ENCODE data around the gene TIMP2. TPM values are rescaled to one million over a fixed set of nuclear protein-coding genes. Genes with fewer than 3 reads are reported as not detected.

Gene TIMP2
- total and polyA plus RNA-seq, 8 donors = 20.9 to 100.0 (median 47.2) TPM

- no peaks in the 10 kb centered on the region for H3K9me3 ChIP-seq
- H3K36me3 ChIP-seq = peaks cover 3 to 33% (median 11%) of the 10 kb centered on the region in 4 donors
- 81 to 89% (median 82%) methylated on average over 17 of the region's 17 CpGs for WGBS, 5 donors
- intact Hi-C loops (cut with DNase I; ENCODE audit: low total_unique reads) = no loop called here
- TF ChIP-seq EP300 (IDR thresholded peaks at IDR 0.05) (no peak), CTCF (IDR thresholded peaks at IDR 0.05) (no peak), POLR2A (IDR thresholded peaks at IDR 0.05) (no peak), POLR2AphosphoS5 (IDR thresholded peaks at IDR 0.05) (no peak)
- no peak for DNase-seq
- H3K27me3 ChIP-seq = no peaks in the 10 kb centered on the region
- peak overlapping the region in 1 of 5 donors; percentile 67 for H3K27ac ChIP-seq
- H3K4me1 ChIP-seq = peaks cover 15 to 81% (median 53%) of the 10 kb centered on the region in 4 donors
- no peak overlapping the region for H3K4me3 ChIP-seq
Observed at GRCh38 chr17:78898075-78898836, 26.9 kb downstream of the TIMP2 start.

GRCh38 chr17:78897664-78898047 is 27.5 kb downstream of the TIMP2 start:
- no peak overlapping the region for H3K4me3 ChIP-seq
- TF ChIP-seq POLR2A (IDR thresholded peaks at IDR 0.05) = no peak
- TF ChIP-seq CTCF (IDR thresholded peaks at IDR 0.05) = no peak
- TF ChIP-seq POLR2AphosphoS5 (IDR thresholded peaks at IDR 0.05) = no peak
- TF ChIP-seq EP300 (IDR thresholded peaks at IDR 0.05) = no peak
- H3K27ac ChIP-seq = peak overlapping the region in 1 of 5 donors; percentile 67
- H3K36me3 ChIP-seq = peaks cover 3 to 29% (median 11%) of the 10 kb centered on the region in 4 donors
- H3K27me3 ChIP-seq = no peaks in the 10 kb centered on the region
- intact Hi-C loops (cut with DNase I; ENCODE audit: low total_unique reads) = no loop called here
- no peak for DNase-seq
- no peaks in the 10 kb centered on the region for H3K9me3 ChIP-seq
- 79 to 91% (median 87%) methylated on average over 7 of the region's 7 CpGs for WGBS, 5 donors
- H3K4me1 ChIP-seq = peaks cover 15 to 81% (median 51%) of the 10 kb centered on the region in 4 donors

- 82 to 93% (median 92%) methylated on average over 28 to 34 of the region's 34 CpGs for WGBS, 5 donors
- TF ChIP-seq POLR2A (IDR thresholded peaks at IDR 0.05) (no peak), CTCF (IDR thresholded peaks at IDR 0.05) (no peak), EP300 (IDR thresholded peaks at IDR 0.05) (no peak), POLR2AphosphoS5 (IDR thresholded peaks at IDR 0.05) (no peak)
- intact Hi-C loops (cut with DNase I; ENCODE audit: low total_unique reads) = no loop called here
- Histone ChIP-seq H3K27ac (peak overlapping the region in 3 of 5 donors; percentile 6 to 67 (median 46)), H3K4me1 (peaks cover 21 to 84% (median 53%) of the 10 kb centered on the region in 4 donors), H3K27me3 (no peaks in the 10 kb centered on the region), H3K9me3 (no peaks in the 10 kb centered on the region), H3K4me3 (no peak overlapping the region), H3K36me3 (peaks cover 3 to 24% (median 11%) of the 10 kb centered on the region in 4 donors)
- DNase-seq = no peak
Observed at GRCh38 chr17:78896834-78897663, 28.1 kb downstream of the TIMP2 start.

- intact Hi-C loops (cut with DNase I; ENCODE audit: low total_unique reads) = no loop called here
- no peak for TF ChIP-seq POLR2AphosphoS5 (IDR thresholded peaks at IDR 0.05)
- no peak for TF ChIP-seq POLR2A (IDR thresholded peaks at IDR 0.05)
- no peak for TF ChIP-seq CTCF (IDR thresholded peaks at IDR 0.05)
- TF ChIP-seq EP300 (IDR thresholded peaks at IDR 0.05) = no peak
- peaks cover 29 to 92% (median 59%) of the 10 kb centered on the region in 4 donors for H3K4me1 ChIP-seq
- no peaks in the 10 kb centered on the region for H3K9me3 ChIP-seq
- DNase-seq = no peak
- H3K27ac ChIP-seq = peak overlapping the region in 4 of 5 donors; percentile 2 to 67 (median 26)
- H3K27me3 ChIP-seq = no peaks in the 10 kb centered on the region
- WGBS, 5 donors = 68 to 89% (median 83%) methylated on average over 9 to 20 of the region's 20 CpGs
- no peak overlapping the region for H3K4me3 ChIP-seq
- peaks cover 3 to 16% (median 8%) of the 10 kb centered on the region in 4 donors for H3K36me3 ChIP-seq
Observed at GRCh38 chr17:78896091-78896833, 28.9 kb downstream of the TIMP2 start.
